NCI-H82 treated with DMSO at 0.1 percent for 48 hours (cell line): ENCODE results near the gene NECAB3.
"Not testable (repeated sequence)": the region's sequence is repeated elsewhere in the genome, so short reads cannot be mapped to it uniquely, and the experiment has no call there.

Source experiments
- DNase-seq: peaks from one replicate; lab custom pipeline; 2025; ENCODE audit not compliant: unreplicated experiment; lab: John Stamatoyannopoulos, UW

The NECAB3 gene

DNA sequence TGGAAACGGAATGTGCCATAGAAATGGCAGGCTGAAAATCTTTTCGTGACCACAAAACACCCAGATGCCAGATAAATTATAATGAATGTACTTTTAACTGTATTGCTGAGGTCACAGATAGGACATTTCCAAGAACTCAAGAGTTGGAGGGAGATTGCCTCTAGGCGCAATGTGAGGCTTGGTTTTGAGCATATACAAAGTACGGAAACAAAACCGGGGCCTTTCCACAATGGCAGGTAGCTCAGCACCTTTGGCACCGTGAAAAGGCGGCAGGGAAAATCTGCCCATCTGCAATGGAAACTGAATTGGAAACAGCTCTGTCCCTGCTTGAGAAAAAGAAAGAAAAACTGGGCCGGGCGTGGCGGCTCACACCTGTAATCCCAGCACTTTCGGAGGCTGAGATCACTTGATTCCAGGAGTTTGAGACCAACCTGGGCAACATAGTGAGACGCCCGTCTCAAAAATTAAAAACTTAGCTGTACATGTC is 22.6 kb downstream of the NECAB3 start:
- DNase-seq, result no peak

DNA sequence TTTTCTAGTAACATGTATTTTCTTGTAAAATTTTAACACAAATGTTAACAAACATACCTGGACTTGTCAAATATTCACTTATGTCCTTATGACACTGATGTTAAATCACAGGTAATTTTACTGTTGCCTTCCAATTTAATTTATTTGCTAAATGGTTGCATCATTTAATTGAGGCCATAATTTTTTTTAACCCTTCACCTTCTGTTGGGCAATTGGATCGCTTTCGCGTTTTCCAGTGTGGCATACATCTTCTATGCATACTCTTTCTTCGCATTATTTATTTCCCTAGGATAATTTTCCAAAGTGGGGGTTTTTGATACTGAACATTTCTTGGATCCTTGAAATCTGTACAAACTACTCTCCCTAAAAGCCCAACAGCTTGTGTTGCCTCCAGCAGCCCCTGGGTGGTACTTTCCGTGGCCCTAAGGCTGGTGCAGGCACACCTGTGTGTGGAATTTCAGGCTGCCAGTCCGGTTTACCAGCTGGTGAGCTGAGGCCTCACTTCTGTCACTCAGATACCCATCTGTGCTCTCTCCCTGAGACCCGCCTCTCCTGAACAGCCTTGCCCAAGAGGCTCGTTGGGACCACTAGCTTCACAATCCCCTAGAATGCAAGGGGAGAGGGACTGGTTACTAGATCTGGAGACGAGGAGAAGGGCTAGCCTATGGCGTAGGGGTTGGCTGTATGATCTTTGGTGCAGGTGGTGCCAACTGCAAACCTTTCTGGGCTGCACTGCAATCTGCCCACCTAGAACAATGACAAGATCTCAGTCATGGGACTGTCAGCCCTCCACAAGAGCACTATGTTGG is 23.3 kb downstream of the NECAB3 start:
- no peak for DNase-seq

DNA sequence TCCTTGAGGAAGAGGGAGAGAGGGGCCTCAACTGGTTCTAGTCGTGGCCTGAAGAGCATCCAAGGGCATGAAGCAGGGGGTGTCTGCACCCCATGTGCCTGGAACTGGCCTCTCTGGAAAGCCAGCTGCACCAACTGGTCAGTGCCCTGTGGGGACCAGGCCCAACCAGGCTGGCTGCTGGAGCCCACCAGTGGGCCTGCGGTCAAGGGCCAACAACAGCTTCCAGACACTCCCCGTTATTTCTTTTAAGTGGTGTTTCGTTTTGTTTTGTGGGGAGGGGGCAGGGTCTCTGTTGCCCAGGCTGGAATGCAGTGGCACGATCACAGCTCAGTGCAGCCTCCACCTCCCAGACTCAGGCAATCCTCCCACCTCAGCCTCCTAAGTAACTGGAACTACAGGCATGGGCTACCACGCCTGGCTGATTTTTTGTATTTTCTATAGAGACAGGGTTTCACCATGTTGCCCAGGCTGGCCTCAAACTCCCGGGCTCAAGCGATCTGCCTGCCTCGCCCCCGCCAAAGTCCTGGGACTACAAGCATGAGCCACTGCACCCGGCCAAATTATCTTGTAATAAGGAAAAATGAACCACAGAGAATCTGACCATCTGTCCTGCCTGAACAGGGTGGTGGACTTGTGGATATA is 24.0 kb downstream of the NECAB3 start:
- no peak for DNase-seq

DNA sequence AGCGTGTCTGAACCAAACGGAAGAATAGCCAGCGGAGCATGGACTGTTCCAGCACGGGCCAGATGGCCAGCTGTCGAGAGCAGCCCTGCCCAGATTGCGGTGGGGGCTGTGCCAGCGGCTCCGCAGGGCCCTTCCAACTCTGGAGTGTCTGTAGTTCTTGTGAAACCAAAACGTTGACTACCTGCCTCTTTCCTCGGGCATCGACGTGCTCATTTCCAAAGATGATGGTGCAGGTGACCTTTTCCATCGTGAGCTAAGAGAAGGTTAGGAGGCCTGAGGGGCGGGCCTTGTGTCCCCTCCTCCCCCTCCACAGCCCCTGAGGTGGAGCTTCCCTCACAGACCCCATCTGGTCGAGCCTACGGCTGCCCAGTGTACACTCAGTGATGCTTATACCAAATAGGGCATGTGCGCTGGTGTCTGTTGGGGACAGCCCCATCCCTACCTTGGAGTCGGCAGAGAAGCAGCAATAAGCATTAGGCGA is 25.0 kb downstream of the NECAB3 start:
- DNase-seq, result peak; percentile 71

DNA sequence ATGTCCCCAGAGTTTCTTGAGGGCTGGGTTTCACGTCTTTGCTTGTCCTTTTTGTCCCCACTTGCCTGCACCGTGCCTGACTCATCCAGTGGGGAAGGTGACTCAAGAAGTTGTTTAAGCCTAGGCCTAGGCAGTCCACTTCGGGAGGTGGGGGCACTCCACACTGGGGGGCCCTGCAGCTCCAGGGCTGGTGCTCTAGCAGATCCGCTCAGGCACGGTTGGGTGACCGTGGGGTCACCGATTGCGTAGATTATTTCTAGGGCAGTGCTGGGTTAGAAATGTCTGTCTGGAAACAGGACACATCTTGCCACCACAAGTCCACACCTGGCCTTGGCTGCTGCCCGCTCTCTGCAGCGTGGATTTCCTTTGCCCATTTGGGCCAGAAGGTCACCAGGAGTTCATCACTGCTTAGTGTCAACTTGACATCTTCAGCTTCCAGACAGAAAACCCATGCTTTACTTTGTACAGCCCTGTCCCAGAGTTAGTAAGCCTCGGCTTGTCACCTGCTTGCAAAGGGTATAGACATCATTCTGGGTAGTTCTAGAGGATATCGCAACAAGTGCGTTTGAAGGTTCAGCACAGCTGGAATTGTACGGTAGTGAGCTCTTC is 25.7 kb downstream of the NECAB3 start:
- DNase-seq, result no peak

DNA sequence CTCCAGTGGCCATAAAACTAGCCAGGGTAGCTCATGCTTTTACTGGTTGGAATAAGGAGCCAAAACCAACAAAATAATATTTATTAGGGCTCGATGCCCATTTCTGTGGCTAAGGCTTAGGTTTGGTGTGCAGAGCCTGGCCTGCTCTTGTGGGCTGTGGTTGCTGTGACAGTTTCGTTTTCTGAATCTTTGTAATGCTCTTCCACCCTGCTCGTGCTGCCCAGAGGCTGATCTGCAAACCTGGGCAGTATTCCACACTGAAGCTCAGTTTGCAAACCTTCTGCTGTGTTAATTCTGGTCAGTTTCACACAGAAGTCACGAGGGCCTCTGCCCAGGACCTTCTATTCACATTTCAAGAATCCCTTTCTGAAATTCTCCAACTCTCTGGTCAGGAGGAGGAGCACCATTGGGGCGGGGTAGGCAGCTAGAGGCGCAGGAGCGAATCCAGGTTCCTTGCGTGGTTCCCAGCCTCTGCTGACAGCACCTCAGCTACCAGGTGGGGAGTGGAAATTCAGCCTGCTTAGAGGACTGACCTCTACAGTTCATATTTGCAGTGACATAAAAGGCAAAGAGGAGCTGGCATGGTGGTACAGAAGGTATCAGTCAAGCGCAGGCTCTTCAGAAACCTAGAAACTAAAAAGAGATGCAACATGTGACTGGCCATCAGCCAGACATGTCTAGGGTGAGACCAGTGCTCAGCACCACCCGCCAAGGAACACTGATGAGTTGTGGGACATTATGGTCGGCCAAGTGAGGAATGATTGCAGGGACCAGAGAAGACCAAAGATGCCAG is 26.4 kb downstream of the NECAB3 start:
- DNase-seq, result no peak

DNA sequence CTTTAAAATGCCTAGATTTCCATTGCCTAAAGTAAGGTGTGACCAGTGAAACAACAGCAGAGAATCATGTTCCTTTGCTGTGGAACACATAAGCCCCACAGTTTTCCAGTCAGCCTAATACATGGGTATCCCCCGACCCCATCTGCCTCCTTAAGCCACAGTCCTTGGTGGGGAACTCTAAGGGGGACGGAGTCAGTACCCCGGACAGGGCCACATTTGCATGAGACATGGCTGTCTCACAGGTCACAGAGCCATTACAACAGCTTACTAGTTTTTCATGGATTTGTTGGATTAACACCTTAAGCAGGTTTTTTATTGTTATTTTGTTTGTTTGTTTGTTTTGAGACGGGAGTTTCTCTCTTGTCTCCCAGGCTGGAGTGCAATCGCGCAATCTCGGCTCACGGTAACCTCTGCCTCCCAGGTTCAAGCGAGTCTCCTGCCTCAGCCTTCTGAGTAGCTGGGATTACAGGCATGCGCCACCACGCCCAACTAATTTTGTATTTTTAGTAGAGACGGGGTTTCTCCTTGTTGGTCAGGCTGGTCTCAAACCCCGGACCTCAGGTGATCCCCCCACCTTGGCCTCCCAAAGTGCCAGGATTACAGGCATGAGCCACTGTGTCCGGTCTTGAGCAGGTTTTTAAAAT is 27.1 kb downstream of the NECAB3 start:
- DNase-seq, result not testable (repeated sequence)

DNA sequence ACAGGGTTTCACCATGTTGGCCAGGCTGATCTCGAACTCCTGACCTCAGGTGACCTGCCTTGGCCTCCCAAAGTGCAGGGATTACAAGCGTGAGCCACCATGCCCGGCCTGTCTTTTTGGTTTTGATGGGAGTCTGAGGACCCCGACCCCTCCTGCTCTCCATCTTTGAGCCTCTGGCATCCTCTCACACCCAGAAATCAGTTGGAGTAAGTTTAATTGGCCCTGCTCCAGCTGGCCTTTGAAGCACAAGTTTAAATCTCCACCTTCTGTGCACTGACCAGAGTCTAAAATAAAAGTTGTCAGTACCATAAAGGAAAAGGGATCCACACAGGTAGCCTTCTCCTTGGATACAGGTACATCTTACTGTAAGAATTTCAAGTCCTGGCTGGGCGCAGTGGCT is 28.0 kb downstream of the NECAB3 start:
- no peak for DNase-seq

DNA sequence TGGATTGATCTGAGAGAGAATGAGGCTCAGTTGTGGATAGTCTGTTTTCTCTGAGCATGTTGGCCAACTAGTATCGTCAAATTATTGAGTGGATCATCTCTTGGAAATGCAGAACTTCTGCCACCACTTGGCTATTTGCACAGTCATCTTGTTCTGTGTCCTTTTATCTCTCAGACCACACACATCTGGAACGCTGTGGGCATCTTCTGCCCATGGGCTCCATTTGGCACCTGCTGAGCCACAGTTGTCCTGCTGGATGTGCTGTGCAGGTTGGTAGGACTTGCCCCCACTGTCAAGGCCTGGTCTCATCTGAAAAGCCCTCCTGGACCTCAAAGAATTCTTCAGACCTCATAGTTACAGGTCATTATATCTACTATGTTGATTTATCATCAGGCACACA is 28.8 kb downstream of the NECAB3 start:
- DNase-seq, result no peak

DNA sequence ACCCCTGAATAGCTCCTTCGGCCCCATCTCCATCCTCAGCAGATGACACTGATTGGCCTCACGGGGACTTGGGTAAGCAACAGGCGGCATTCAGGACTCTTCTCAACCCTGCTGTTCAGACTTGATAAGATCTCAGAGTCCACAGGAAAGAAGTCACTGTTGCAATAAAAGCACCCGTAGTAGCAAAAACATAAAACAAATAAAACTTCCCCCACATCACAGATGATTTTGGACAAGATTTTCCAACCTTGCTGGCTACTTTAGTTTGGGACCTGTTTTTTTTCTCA is 29.2 kb downstream of the NECAB3 start:
- no peak for DNase-seq

DNA sequence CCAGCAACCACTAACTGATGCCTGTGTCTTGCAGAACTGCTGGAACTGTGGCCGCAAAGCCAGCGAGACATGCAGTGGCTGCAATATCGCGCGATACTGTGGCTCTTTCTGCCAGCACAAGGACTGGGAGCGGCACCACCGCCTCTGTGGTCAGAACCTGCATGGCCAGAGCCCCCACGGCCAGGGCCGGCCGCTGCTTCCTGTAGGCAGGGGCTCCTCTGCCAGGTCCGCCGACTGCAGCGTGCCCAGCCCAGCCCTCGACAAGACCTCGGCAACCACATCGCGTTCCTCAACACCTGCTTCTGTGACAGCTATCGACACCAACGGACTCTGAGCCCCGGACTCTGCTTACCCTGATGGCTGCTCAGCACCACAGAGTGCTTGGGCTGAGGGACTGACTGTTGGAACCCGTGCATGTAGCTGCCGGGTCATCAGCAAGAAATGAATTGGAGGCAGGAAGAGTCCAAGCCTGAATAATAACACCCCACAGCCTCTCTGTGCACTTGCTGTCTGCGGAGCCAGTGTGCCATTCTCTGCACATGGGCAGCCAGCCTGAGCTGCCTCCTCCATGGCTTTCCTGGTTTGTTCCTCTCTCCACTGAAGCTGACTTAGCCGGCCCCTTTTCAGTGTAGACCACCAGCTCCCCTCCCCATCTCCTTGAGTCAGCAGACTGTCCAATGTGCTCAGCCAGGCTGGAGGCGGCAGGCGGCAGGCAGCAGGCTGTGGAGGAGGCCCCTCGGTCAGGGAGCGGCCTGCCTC is 29.7 kb downstream of the NECAB3 start:
- no peak for DNase-seq

DNA sequence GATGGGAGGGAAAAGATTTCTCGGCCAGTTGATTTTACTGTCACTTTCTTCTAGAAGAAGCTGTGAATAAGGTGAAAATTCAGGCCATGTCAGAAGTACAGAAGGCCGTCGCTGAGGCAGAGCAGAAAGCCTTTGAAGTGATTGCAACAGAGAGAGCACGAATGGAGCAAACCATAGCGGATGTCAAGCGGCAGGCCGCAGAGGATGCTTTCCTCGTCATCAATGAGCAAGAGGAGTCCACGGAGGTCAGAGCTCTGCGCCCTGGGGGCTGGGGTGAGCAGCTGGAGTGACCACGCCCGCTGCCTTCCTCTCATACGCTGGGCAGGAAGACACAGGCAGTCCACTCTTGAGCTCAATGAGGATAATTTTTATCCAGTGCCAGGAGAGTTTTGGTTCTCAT is 33.9 kb downstream of the NECAB3 start:
- no peak for DNase-seq

DNA sequence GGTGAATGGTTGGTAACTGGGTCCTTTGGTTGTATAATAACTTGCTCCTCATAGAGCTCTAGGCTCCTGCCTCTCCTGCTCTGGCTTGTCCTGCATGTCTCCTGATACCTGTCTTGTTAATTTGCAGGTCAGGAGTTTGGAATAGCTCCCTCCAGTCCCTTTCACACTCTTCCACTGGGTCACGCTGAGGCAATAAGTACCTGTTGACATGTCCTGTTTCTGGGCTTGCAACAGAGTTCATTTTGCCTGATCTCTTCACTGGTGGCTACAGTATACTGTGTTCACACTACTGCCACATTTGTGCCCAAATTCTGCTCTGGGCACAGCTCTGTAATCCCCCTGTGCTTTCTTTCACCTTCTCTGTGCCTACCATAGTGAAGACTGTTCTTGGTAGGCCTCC is 37.5 kb downstream of the NECAB3 start:
- DNase-seq, result no peak

DNA sequence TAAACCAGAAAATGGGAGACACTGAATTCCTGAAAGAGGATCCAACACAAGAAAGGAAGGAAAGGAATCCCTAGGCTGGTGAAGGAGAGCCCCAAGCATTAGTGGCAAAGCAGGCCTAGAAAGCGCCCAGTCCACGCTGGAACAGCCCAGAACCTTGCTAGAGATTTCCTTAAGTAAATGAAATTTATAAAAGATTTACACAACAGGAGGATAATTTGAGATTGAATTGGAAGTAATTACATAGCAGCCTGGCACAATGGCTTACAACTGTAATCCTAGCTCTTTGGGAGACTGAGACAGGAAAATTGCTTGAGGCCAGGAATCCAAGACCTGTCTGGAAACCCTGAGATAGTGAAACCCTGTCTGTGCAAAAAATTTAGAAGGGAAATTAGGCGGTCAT is 38.9 kb downstream of the NECAB3 start:
- DNase-seq, result no peak

DNA sequence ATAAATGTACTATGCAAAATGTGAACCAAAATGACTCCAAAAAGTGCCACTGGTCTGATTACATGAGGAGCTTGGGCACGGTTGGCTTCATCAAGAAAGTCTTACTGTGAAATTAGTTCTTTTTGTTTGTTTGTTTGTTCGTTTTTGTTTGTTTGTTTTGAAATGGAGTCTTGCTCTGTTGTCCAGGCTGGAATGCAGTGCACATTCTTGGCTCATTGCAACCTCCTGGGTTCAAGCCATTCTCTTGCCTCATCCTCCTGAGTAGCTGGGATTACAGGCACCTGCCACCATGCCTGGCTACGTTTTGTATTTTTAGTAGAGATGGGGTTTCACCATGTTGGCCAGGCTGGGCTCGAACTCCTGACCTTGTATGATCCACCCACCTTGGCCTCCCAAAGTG is 42.3 kb downstream of the NECAB3 start:
- DNase-seq, result not testable (repeated sequence)

DNA sequence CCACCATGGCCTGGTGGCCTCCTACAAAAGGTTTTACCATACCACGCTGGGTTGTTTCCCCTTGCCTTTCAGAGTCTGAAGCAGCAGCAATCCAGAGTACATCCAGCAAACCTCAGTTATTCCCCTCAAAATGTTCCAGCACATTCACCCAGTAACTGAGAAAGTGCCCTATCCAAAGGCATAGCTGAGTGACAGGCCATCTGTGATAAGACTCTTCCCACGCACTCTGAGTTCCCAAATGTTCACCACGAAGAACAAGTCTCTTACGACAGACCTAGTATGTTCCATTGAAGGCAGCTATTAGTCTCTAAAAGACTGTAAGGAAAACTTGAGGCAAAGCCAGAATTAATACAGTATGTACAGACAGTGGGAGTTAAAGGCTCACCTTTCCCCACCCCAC is 43.7 kb downstream of the NECAB3 start:
- DNase-seq, result no peak

DNA sequence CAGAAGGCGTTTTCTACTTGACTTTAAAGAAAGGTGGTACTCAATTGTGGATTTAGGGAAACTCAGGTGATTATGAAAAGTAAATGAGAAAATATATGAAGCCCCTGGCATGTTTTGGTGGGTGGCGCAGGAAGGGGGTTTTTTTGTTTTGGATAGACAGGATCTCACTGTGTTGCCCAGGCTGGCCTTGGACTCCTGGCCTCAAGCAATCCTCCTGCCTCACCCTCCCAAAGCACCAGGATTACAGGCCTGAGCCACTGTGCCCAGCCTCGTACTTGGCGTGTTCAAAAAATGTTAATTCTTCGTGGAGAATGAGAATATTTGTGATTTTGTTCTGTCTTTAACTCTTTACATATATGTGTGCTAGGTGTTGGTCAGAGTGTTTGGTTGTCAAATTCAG is 44.2 kb downstream of the NECAB3 start:
- DNase-seq, result no peak

DNA sequence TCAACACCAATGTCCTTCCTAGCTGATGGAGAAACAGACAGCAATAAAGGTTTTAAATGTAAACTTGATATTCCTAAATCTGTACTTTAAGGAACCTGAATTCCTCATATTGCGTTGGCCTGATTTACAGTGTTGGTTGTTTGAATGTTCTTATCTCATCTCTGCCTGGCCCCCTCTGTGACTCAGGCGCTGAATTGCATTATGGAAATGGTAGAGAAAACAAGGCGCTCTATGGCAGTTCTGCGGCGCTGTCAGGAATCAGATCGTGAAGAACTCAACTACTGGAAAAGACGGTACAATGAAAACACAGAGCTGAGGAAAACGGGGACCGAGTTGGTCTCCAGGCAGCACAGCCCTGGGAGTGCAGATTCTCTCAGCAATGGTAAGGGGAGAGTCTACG is 44.7 kb downstream of the NECAB3 start:
- no peak for DNase-seq

DNA sequence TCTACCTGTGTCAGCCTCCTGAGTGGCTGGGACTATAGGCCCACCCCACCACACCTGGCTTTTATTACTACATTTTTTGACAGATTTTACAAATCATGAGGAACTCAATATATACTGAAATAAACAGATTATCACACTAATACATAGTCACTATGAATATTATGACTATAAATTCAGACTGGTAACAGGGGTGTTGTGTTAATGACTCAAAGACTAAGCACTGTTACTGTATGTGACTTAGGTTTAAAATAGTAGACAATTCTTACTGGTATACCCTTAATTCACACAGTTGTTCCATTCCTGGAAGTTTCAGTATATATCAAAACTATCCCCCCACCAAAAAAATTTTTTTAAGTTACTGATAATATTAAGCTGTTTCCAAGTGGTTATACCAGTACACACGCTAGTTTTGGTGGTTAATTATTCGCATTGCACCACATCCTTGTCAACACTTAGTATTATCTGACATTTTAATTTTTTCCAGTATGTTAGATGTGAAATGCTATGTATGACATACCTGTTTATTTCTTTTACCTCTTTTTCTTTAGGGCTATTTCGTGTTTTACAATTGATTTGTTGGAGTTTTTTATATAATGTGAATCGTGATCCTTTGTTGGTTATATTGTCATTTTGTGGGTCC is 46.5 kb downstream of the NECAB3 start:
- no peak for DNase-seq

DNA sequence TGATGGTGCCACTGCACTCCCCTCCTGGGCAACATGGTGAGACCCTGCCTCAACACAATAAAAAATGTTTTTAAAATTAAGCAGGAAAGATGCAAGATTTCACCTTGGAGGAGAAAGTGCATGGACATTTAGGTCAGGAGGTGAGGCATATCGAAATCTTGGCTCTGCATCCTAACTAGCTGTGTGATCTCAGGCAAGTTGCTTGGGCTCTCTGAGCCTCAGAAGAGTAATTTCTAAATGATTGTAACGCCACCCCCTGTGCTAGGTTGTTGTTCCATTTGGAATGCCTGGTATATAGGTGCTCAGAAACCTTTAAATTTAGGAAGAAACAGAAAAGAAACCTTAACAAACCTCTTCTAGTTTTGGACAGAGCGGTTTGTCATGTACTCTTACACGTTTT is 48.0 kb downstream of the NECAB3 start:
- no peak for DNase-seq
